Chondrocyte (in vitro differentiated cells): ENCODE data around the gene OMD. TPM values are rescaled to one million over a fixed set of nuclear protein-coding genes. Genes with fewer than 3 reads are reported as not detected.
"Not testable (repeated sequence)": the region's sequence is repeated elsewhere in the genome, so short reads cannot be mapped to it uniquely, and the experiment has no call there.

Experiments used
- DNase-seq: peaks from one replicate; pipeline ENCODE4 v3.0.0; 2021; ENCODE audit warnings: mixed read lengths, low spot score
- H3K27ac Mint-ChIP-seq: one replicate; pipeline ENCODE4 v1.8.0; 2021; ENCODE audit warnings: mild to moderate bottlenecking, moderate library complexity, mixed read lengths; ENCODE audit not compliant: unreplicated experiment
- H3K27me3 Mint-ChIP-seq: 2 replicates; pipeline ENCODE4 v1.8.0; 2021; ENCODE audit warnings: low read depth, mixed read lengths
- H3K36me3 Mint-ChIP-seq: 2 replicates; pipeline ENCODE4 v1.8.0; 2021; ENCODE audit warnings: low read depth, mixed read lengths
- H3K4me1 Mint-ChIP-seq: 2 replicates; pipeline ENCODE4 v1.8.0; 2021; ENCODE audit warnings: low read depth, mild to moderate bottlenecking, mixed read lengths
- H3K4me3 Mint-ChIP-seq: one replicate; pipeline ENCODE4 v1.8.0; 2021; ENCODE audit warnings: mild to moderate bottlenecking, moderate library complexity, mixed read lengths; ENCODE audit not compliant: unreplicated experiment
- H3K9me3 Mint-ChIP-seq: 2 replicates; pipeline ENCODE4 v1.8.0; 2021; ENCODE audit warnings: low read depth, mixed read lengths
- total RNA-seq: library from RNA; stranded (reverse); gene quantifications from 3 replicates; pipeline ENCODE4 v1.2.1, GENCODE V29; 2021
- TF ChIP-seq, protein P1 (sequence below): fragments of 200-600 bp; sonication (generic); IDR thresholded peaks from 2 replicates; pipeline ENCODE4 v1.5.0; 2021; ENCODE audit warnings: antibody characterized with exemption, mild to moderate bottlenecking, moderate library complexity

Gene OMD
- total RNA-seq, 1 donor from 2014 or later: 28.5 TPM

DNA sequence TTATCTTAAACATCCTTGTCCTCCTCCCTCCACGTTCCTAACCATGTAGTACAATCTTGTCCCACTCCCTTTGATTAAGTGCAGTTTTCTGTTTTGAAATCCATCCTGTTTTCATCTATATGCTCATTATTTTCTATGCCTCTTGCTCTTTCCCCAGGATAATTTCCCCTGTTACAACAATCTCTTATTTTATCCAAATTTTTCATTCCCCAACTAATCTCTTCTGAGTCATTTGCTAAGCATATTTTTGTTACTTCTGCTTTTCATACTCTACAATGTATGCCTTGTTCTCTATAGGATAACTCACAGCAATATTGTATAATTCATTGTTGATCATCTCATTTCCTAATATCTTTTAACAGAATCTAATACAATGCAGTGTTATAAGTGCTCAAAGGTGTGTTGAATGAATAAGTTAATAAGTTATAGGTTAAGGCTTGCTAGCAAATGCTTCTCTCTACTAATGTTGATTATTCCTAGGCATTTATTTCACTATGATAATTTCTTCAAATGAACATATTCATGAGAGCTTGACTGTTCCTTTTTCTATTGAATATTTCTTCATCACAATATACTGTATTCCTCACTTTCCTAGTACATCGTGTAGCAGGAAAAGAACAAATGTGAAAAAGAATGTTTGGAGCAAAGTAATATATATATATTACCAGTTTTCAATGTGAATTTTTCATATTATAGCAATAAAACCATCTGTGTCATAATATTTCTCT, 1.5 kb downstream of the OMD start:
- TF ChIP-seq, protein P1, sequence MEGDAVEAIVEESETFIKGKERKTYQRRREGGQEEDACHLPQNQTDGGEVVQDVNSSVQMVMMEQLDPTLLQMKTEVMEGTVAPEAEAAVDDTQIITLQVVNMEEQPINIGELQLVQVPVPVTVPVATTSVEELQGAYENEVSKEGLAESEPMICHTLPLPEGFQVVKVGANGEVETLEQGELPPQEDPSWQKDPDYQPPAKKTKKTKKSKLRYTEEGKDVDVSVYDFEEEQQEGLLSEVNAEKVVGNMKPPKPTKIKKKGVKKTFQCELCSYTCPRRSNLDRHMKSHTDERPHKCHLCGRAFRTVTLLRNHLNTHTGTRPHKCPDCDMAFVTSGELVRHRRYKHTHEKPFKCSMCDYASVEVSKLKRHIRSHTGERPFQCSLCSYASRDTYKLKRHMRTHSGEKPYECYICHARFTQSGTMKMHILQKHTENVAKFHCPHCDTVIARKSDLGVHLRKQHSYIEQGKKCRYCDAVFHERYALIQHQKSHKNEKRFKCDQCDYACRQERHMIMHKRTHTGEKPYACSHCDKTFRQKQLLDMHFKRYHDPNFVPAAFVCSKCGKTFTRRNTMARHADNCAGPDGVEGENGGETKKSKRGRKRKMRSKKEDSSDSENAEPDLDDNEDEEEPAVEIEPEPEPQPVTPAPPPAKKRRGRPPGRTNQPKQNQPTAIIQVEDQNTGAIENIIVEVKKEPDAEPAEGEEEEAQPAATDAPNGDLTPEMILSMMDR: no peak
- Mint-ChIP-seq H3K36me3 (peaks cover 7% of the 10 kb centered on the region), H3K4me1 (peaks cover 70% of the 10 kb centered on the region), H3K9me3 (peaks cover 6% of the 10 kb centered on the region), H3K27me3 (no peaks in the 10 kb centered on the region), H3K27ac (peak overlapping the region; percentile 72), H3K4me3 (peak overlapping the region; percentile 69)
- DNase-seq: no peak

DNA sequence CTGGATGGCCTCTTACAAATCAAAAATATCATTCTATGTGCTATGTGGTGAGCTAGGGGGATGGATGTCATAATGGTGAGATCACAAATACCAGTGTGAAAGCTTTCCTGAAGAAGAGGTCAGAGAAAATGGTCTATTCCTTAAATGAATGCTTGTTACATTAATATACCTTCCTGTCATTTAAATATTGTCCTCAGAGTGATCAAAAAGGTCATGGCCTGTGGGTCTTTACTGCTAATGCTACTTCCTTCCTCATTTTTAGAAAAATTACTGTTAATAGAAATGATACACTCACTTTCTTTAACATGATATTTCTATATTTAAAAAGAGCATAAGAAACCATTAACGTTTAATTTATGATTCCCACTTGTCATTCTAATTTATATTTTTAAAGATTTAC, 9.7 kb downstream of the OMD start:
- Mint-ChIP-seq H3K36me3 (peaks cover 3% of the 10 kb centered on the region), H3K9me3 (no peaks in the 10 kb centered on the region), H3K4me3 (no peak overlapping the region), H3K27ac (no peak overlapping the region), H3K27me3 (no peaks in the 10 kb centered on the region), H3K4me1 (peaks cover 31% of the 10 kb centered on the region)
- TF ChIP-seq, protein P1: no peak
- no peak for DNase-seq

DNA sequence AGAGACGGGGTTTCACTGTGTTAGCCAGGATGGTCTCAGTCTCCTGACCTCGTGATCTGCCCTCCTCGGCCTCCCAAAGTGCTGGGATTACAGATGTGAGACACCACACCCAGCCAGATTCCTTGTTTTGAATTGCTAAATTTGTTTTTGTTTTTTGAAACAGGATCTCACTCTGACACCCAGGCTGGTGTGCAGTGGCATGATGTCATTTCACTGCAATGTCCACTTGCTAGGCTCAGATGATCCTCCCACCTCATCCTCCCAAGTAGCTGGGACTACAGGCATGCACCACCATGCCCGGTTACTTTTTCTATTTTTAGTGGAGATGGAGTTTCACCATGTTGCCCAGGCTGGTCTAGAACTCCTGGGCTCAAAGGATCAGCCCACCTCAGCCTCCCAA, 13.1 kb downstream of the OMD start:
- Mint-ChIP-seq H3K4me1 (peaks cover 47% of the 10 kb centered on the region), H3K27ac (peak overlapping the region; percentile 82)
- H3K9me3 Mint-ChIP-seq, DNase-seq, H3K36me3 Mint-ChIP-seq, H3K4me3 Mint-ChIP-seq, H3K27me3 Mint-ChIP-seq: not testable (repeated sequence)

DNA sequence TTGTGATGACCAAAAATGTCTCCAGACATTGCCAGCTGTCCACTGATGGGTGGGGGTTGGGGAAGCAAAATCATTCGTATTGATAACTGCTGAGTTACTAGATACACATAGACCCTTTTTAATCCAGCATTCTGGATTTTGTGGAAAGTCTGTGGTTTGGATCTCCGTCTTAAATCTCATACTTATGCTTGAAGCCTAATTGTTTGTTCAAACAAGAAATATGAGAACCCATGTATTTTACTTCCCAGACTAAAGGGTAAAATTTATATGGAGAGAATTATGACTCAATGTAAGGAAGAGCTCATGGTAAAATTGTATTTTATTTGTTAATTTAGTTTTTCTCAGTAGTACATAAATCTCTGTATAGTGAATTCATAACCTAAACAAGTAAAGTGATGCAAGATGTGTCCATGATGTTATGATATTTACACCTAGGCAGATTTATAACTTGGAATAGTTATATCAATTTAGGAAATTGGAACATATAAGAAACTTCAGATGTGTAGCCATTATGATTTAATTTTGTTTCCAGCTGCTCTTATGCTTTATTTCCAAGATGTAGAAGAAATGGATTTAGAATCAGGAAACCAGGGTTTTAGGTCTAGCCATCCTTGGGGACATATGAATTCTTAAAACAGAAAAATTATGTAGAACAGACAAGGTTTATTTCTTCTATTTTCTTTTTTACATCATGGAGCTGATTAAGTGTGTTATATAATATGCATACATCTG, 15.4 kb downstream of the OMD start:
- Mint-ChIP-seq H3K4me1 (peaks cover 56% of the 10 kb centered on the region), H3K36me3 (no peaks in the 10 kb centered on the region), H3K27me3 (no peaks in the 10 kb centered on the region), H3K27ac (no peak overlapping the region), H3K4me3 (no peak overlapping the region), H3K9me3 (no peaks in the 10 kb centered on the region)
- DNase-seq: no peak
- TF ChIP-seq, protein P1: no peak

DNA sequence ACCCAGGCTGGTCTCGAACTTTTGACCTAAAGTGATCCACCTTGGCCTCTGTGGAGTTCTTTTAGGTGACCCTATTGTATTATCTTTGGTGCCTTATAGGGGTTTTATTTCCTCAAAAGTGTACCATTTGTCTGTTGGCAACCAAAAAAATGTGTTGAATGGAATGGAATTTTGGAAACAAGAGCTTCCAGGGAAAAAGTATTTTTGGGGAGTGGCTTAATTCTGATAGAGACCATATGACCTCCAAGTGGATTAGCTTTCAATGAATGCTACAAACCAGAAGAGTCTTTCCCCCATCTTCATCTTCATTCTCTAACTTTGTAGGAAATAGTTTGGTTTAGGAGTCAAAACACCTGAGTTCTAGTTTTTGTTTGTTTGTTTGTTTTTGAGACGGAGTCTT, 16.5 kb downstream of the OMD start:
- Mint-ChIP-seq H3K9me3 (no peaks in the 10 kb centered on the region), H3K36me3 (no peaks in the 10 kb centered on the region), H3K27me3 (no peaks in the 10 kb centered on the region), H3K4me1 (peaks cover 63% of the 10 kb centered on the region), H3K27ac (no peak overlapping the region), H3K4me3 (no peak overlapping the region)
- DNase-seq: no peak
- TF ChIP-seq, protein P1: no peak
